ENCODE measurements around the gene YKT6.
"Not testable (repeated sequence)": the region's sequence is repeated elsewhere in the genome, so short reads cannot be mapped to it uniquely, and the experiment has no call there.

Gene YKT6

GRCh38 chr7:44200699-44201461, at the start of gene YKT6:
Gene YKT6, plus strand, starts transcription at chr7:44200978. Its CDS starts 158 bp downstream, at chr7:44201136.
- peak; percentile 93 for DNase-seq

GRCh38 chr7:44151956-44152355, 48.8 kb upstream of the YKT6 start:
- peak; percentile 12 for DNase-seq

- peak; percentile 11 for DNase-seq
Observed at GRCh38 chr7:44152971-44153947, 47.5 kb upstream of the YKT6 start.

GRCh38 chr7:44153948-44154335, 46.8 kb upstream of the YKT6 start:
- DNase-seq, result no peak

- no peak for DNase-seq
Observed at GRCh38 chr7:44154703-44155102, 46.1 kb upstream of the YKT6 start.

- DNase-seq, result no peak
Observed at GRCh38 chr7:44155191-44156185, 45.3 kb upstream of the YKT6 start.

GRCh38 chr7:44156453-44157010, 44.2 kb upstream of the YKT6 start:
- no peak for DNase-seq

- DNase-seq, result no peak
Observed at GRCh38 chr7:44157116-44158080, 43.4 kb upstream of the YKT6 start.

GRCh38 chr7:44158096-44158872, 42.5 kb upstream of the YKT6 start:
- DNase-seq, result no peak

- no peak for DNase-seq
Observed at GRCh38 chr7:44158873-44159631, 41.7 kb upstream of the YKT6 start.

- DNase-seq, result no peak
Observed at GRCh38 chr7:44159824-44160630, 40.8 kb upstream of the YKT6 start.

- DNase-seq, result no peak
Observed at GRCh38 chr7:44161371-44161770, 39.4 kb upstream of the YKT6 start.

GRCh38 chr7:44162179-44162578, 38.6 kb upstream of the YKT6 start:
- DNase-seq, result no peak

- peak; percentile 10 for DNase-seq
Observed at GRCh38 chr7:44162785-44163395, 37.9 kb upstream of the YKT6 start.

GRCh38 chr7:44163591-44163990, 37.2 kb upstream of the YKT6 start:
- DNase-seq, result peak; percentile 16

GRCh38 chr7:44167920-44168319, 32.9 kb upstream of the YKT6 start:
- no peak for DNase-seq

GRCh38 chr7:44171901-44172300, 28.9 kb upstream of the YKT6 start:
- not testable (repeated sequence) for DNase-seq

GRCh38 chr7:44172352-44172751, 28.4 kb upstream of the YKT6 start:
- no peak for DNase-seq

Measured in right hindlimb (tissue), 1 donor.